ENCODE measurements around the gene KIF25.

DNA sequence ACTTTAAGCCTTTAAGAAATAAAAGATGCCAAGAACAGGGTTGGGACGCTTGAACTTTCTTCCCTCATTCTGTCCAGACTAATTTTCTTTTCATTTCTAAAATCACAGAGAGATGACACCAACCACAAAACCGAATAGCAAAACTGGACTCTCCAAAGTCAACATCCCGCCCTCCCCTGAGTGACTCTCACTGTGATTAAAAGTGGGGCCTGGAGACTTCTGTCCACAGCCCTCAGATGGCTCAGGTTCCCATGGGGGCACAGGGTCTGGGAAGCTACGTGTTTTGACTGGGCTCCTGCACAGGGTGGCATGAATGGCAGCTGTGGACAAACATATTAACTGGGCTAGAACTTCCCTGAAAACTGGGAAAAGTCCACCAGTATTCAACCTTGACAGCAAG is 75.3 kb downstream of the KIF25 start:
- TF ChIP-seq, protein P1, sequence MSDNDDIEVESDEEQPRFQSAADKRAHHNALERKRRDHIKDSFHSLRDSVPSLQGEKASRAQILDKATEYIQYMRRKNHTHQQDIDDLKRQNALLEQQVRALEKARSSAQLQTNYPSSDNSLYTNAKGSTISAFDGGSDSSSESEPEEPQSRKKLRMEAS (IDR thresholded peaks at IDR 0.05) = no peak
- TF ChIP-seq TAF1 (IDR thresholded peaks at IDR 0.05; ENCODE audit: low read depth) (no peak), TEAD4 (IDR thresholded peaks at IDR 0.05) (no peak), TCF12 (IDR thresholded peaks at IDR 0.05; ENCODE audit: low read depth) (no peak), EP300 (IDR thresholded peaks at IDR 0.05; ENCODE audit: borderline replicate concordance) (no peak), YY1 (IDR thresholded peaks at IDR 0.05; ENCODE audit: low read depth) (no peak), CEBPB (IDR thresholded peaks at IDR 0.05) (no peak)
- TF ChIP-seq, protein P2, sequence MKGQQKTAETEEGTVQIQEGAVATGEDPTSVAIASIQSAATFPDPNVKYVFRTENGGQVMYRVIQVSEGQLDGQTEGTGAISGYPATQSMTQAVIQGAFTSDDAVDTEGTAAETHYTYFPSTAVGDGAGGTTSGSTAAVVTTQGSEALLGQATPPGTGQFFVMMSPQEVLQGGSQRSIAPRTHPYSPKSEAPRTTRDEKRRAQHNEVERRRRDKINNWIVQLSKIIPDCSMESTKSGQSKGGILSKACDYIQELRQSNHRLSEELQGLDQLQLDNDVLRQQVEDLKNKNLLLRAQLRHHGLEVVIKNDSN (IDR thresholded peaks at IDR 0.05) = no peak
- TF ChIP-seq, protein P3, sequence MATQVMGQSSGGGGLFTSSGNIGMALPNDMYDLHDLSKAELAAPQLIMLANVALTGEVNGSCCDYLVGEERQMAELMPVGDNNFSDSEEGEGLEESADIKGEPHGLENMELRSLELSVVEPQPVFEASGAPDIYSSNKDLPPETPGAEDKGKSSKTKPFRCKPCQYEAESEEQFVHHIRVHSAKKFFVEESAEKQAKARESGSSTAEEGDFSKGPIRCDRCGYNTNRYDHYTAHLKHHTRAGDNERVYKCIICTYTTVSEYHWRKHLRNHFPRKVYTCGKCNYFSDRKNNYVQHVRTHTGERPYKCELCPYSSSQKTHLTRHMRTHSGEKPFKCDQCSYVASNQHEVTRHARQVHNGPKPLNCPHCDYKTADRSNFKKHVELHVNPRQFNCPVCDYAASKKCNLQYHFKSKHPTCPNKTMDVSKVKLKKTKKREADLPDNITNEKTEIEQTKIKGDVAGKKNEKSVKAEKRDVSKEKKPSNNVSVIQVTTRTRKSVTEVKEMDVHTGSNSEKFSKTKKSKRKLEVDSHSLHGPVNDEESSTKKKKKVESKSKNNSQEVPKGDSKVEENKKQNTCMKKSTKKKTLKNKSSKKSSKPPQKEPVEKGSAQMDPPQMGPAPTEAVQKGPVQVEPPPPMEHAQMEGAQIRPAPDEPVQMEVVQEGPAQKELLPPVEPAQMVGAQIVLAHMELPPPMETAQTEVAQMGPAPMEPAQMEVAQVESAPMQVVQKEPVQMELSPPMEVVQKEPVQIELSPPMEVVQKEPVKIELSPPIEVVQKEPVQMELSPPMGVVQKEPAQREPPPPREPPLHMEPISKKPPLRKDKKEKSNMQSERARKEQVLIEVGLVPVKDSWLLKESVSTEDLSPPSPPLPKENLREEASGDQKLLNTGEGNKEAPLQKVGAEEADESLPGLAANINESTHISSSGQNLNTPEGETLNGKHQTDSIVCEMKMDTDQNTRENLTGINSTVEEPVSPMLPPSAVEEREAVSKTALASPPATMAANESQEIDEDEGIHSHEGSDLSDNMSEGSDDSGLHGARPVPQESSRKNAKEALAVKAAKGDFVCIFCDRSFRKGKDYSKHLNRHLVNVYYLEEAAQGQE (IDR thresholded peaks at IDR 0.05; ENCODE audit: low read depth) = no peak

All from Ishikawa (cell line).